OCI-LY7 (cell line): ENCODE measurements around the gene GNG13. TPM values are rescaled to one million over a fixed set of nuclear protein-coding genes. Genes with fewer than 3 reads are reported as not detected.

Source experiments
- BruUV-seq: library from RNA; stranded (reverse); fragments of 400-500 nt; replicated peaks from 2 replicates; lab custom pipeline; 2021; lab: Mats Ljungman, UMichigan
- CTCF ChIA-PET: fragments of 300-600 bp; sonication (Branson Sonifier 250); formaldehyde crosslinking; loops from one replicate; lab custom pipeline; 2022; ENCODE audit warnings: antibody characterized with exemption; ENCODE audit not compliant: unreplicated experiment; lab: Charles Lee
- POLR2A ChIA-PET: fragments of 300-600 bp; sonication (Branson Sonifier 250); formaldehyde crosslinking; loops from one replicate; lab custom pipeline; 2022; ENCODE audit warnings: antibody characterized with exemption; lab: Charles Lee
- DNase-seq: peaks from one replicate; pipeline ENCODE4 v3.0.0-alpha.2; 2015; ENCODE audit warnings: low spot score
- H2AFZ ChIP-seq: fragments of 200-600 bp; sonication (generic), shearing (Covaris generic); 2 replicates; pipeline ENCODE4 v1.6.1; 2014; ENCODE audit warnings: mild to moderate bottlenecking, antibody characterized with exemption, low read length, moderate library complexity
- H3K27ac ChIP-seq: fragments of 200-600 bp; sonication (generic); 2 replicates; pipeline ENCODE4 v1.5.1; 2014; ENCODE audit warnings: mixed run types, low read depth, mild to moderate bottlenecking, moderate library complexity, low read length, inconsistent platforms; ENCODE audit not compliant: poor library complexity, severe bottlenecking
- H3K36me3 ChIP-seq: fragments of 200-600 bp; sonication (generic); 2 replicates; pipeline ENCODE4 v1.6.1; 2014; ENCODE audit warnings: mild to moderate bottlenecking, antibody characterized with exemption, low read length, moderate library complexity, mixed read lengths; ENCODE audit not compliant: insufficient read depth
- H3K4me1 ChIP-seq: fragments of 200-600 bp; sonication (generic); 2 replicates; pipeline ENCODE4 v1.5.1; 2014; ENCODE audit warnings: mild to moderate bottlenecking, low read length; ENCODE audit not compliant: insufficient read depth, poor library complexity, severe bottlenecking
- H3K4me2 ChIP-seq: fragments of 200-600 bp; sonication (generic); 2 replicates; pipeline ENCODE4 v1.6.1; 2014; ENCODE audit warnings: mild to moderate bottlenecking, low read length
- H3K4me3 ChIP-seq: fragments of 200-600 bp; sonication (generic); 2 replicates; pipeline ENCODE4 v1.5.1; 2014; ENCODE audit warnings: mild to moderate bottlenecking, low read depth, low read length; ENCODE audit not compliant: poor library complexity, severe bottlenecking
- H3K79me2 ChIP-seq: fragments of 200-600 bp; sonication (generic); 2 replicates; pipeline ENCODE4 v1.6.1; 2016; ENCODE audit warnings: low read depth, mild to moderate bottlenecking, low read length, moderate library complexity, mixed read lengths; ENCODE audit not compliant: insufficient read depth
- H3K9me2 ChIP-seq: fragments of 200-600 bp; sonication (generic); 2 replicates; pipeline ENCODE4 v1.6.1; 2016; ENCODE audit warnings: mild to moderate bottlenecking, low read length, mixed read lengths; ENCODE audit not compliant: insufficient read depth
- H3K9me3 ChIP-seq: fragments of 200-600 bp; sonication (generic); 2 replicates; pipeline ENCODE4 v1.6.1; 2014; ENCODE audit warnings: mild to moderate bottlenecking, mixed run types, low read length, mixed read lengths
- H4K20me1 ChIP-seq: fragments of 200-600 bp; sonication (generic); 2 replicates; pipeline ENCODE4 v1.6.1; 2014; ENCODE audit warnings: mild to moderate bottlenecking, antibody characterized with exemption, low read length, moderate library complexity, mixed read lengths; ENCODE audit not compliant: insufficient read depth
- CTCF ChIP-seq: fragments of 200-600 bp; sonication (generic); conservative IDR thresholded peaks from 2 replicates; pipeline ENCODE4 v1.5.1; 2014; ENCODE audit warnings: mild to moderate bottlenecking, antibody characterized with exemption, low read length, moderate library complexity, mixed read lengths
- EZH2phosphoT487 ChIP-seq: fragments of 200-600 bp; sonication (generic); IDR thresholded peaks from 2 replicates; pipeline ENCODE4 v1.6.1; 2018; ENCODE audit warnings: low read depth, borderline replicate concordance, mild to moderate bottlenecking, mixed run types, antibody characterized with exemption, low read length, moderate library complexity, mixed read lengths
- intact Hi-C: fragments of 100-400 bp; cut with micrococcal nuclease; formaldehyde crosslinking; loops from one replicate; pipeline ENCODE4 v1.10.0; 2022; ENCODE audit not compliant: unreplicated experiment
- total RNA-seq, 2 experiments: library from RNA; depleted of rRNA in 1 of 2; stranded (reverse); fragments of >200 nt in 1 of 2; shearing (Covaris generic) in 1 of 2; gene quantifications; 2 replicates each; pipeline ENCODE4 v1.2.3, GENCODE V29; 2014 to 2022

Gene GNG13
- total RNA-seq, 2 experiments from 2014 or later, result not detected

GRCh38 chr16:842061-842476, 41.5 kb upstream of the GNG13 start:
- H3K27ac ChIP-seq, result no peak overlapping the region
- TF ChIP-seq CTCF (no peak), EZH2phosphoT487 (no peak)
- DNase-seq, result no peak
- no peaks in the 10 kb centered on the region for H3K9me2 ChIP-seq
- H3K36me3 ChIP-seq, result no peaks in the 10 kb centered on the region
- no peaks in the 10 kb centered on the region for H3K79me2 ChIP-seq
- no peak overlapping the region for H3K4me2 ChIP-seq
- no peak overlapping the region for H3K4me3 ChIP-seq
- intact Hi-C loops, result no loop called here
- no peaks in the 10 kb centered on the region for H3K9me3 ChIP-seq
- H2AFZ ChIP-seq, result no peak overlapping the region
- BruUV-seq, result no TSS peak
- POLR2A ChIA-PET, result no interaction called here
- no peaks in the 10 kb centered on the region for H4K20me1 ChIP-seq
- CTCF ChIA-PET, result no interaction called here
- no peaks in the 10 kb centered on the region for H3K4me1 ChIP-seq

- Histone ChIP-seq H3K27ac (no peak overlapping the region), H4K20me1 (no peaks in the 10 kb centered on the region), H3K4me3 (no peak overlapping the region), H3K9me2 (no peaks in the 10 kb centered on the region), H2AFZ (no peak overlapping the region), H3K36me3 (no peaks in the 10 kb centered on the region), H3K4me1 (no peaks in the 10 kb centered on the region), H3K4me2 (no peak overlapping the region), H3K79me2 (no peaks in the 10 kb centered on the region), H3K9me3 (peaks cover under 1% of the 10 kb centered on the region; the same call in 1 of the 2 replicates)
- no TSS peak for BruUV-seq
- ChIA-PET CTCF (interaction anchor here (0.7 kb wide), 1 partner anchor 29 kb away, joined by 17 read pairs; no protein-coding TSS in a partner anchor), POLR2A (no interaction called here)
- intact Hi-C loops, result no loop called here
- no peak for TF ChIP-seq CTCF
- TF ChIP-seq EZH2phosphoT487, result no peak
- no peak for DNase-seq
These were observed 41.0 kb upstream of the GNG13 start for GRCh38 chr16:841455-842060.
